KMS-11 (cell line): Measurements from ENCODE around the gene PCTP.

Experiments
- H2AFZ ChIP-seq: fragments of 200-600 bp; sonication (generic); 2 replicates; pipeline ENCODE4 v1.6.1; 2016; ENCODE audit warnings: antibody characterized with exemption, mixed run types, low read depth
- H3K27ac ChIP-seq: fragments of 200-600 bp; sonication (generic); 2 replicates; pipeline ENCODE4 v1.6.1; 2016; ENCODE audit warnings: mild to moderate bottlenecking, mixed run types
- H3K27me3 ChIP-seq: fragments of 200-600 bp; sonication (generic); 2 replicates; pipeline ENCODE4 v1.6.1; 2017; ENCODE audit warnings: mild to moderate bottlenecking, low read depth, mixed run types, moderate library complexity; ENCODE audit not compliant: insufficient read depth
- H3K36me3 ChIP-seq: fragments of 200-600 bp; sonication (generic); 2 replicates; pipeline ENCODE4 v1.6.1; 2017; ENCODE audit warnings: mild to moderate bottlenecking, mixed run types; ENCODE audit not compliant: insufficient read depth
- H3K4me1 ChIP-seq: fragments of 200-600 bp; sonication (generic); 2 replicates; pipeline ENCODE4 v1.6.1; 2016; ENCODE audit warnings: mild to moderate bottlenecking, low read depth, mixed run types; ENCODE audit not compliant: poor library complexity, severe bottlenecking
- H3K4me2 ChIP-seq: fragments of 200-600 bp; sonication (generic); 2 replicates; pipeline ENCODE4 v1.7.0; 2016; ENCODE audit warnings: mild to moderate bottlenecking, mixed run types
- H3K4me3 ChIP-seq: fragments of 200-600 bp; sonication (generic); IDR thresholded peaks from 2 replicates; pipeline ENCODE4 v1.6.1; 2017; ENCODE audit warnings: low read depth, low read length, mixed read lengths; ENCODE audit not compliant: insufficient read depth
- H3K79me2 ChIP-seq: fragments of 200-600 bp; sonication (generic); 2 replicates; pipeline ENCODE4 v1.6.1; 2016; ENCODE audit warnings: low read depth, mixed run types; ENCODE audit not compliant: insufficient read depth
- H3K9ac ChIP-seq: fragments of 200-600 bp; sonication (generic); 2 replicates; pipeline ENCODE4 v1.6.1; 2016; ENCODE audit warnings: mild to moderate bottlenecking, mixed run types
- H4K20me1 ChIP-seq: fragments of 200-600 bp; sonication (generic); 2 replicates; pipeline ENCODE4 v1.6.1; 2016; ENCODE audit warnings: mild to moderate bottlenecking, mixed run types; ENCODE audit not compliant: insufficient read depth
- CTCF ChIP-seq: fragments of 200-600 bp; sonication (generic); conservative IDR thresholded peaks from 2 replicates; pipeline ENCODE4 v1.6.1; 2017; ENCODE audit warnings: low read depth, mild to moderate bottlenecking, antibody characterized with exemption, low read length, moderate library complexity, mixed read lengths

PCTP gene

GRCh38 chr17:55816532-55817396 lies 65.9 kb downstream of the PCTP start:
- Histone ChIP-seq H3K4me1 (no peaks in the 10 kb centered on the region), H3K36me3 (no peaks in the 10 kb centered on the region), H4K20me1 (no peaks in the 10 kb centered on the region), H3K79me2 (no peaks in the 10 kb centered on the region), H3K27me3 (no peaks in the 10 kb centered on the region), H3K4me2 (no peak overlapping the region), H3K4me3 (no peak overlapping the region), H3K27ac (no peak overlapping the region), H2AFZ (no peak overlapping the region), H3K9ac (no peak overlapping the region)
- TF ChIP-seq CTCF: no peak

- TF ChIP-seq CTCF: no peak
- Histone ChIP-seq H3K4me3 (no peak overlapping the region), H3K27me3 (no peaks in the 10 kb centered on the region), H3K27ac (no peak overlapping the region), H3K79me2 (no peaks in the 10 kb centered on the region), H4K20me1 (no peaks in the 10 kb centered on the region), H3K9ac (no peak overlapping the region), H2AFZ (no peak overlapping the region), H3K36me3 (no peaks in the 10 kb centered on the region), H3K4me2 (no peak overlapping the region), H3K4me1 (no peaks in the 10 kb centered on the region)
Observed at GRCh38 chr17:55817397-55817709, 66.5 kb downstream of the PCTP start.

GRCh38 chr17:55818026-55818425 lies 67.2 kb downstream of the PCTP start:
- Histone ChIP-seq H3K79me2 (no peaks in the 10 kb centered on the region), H4K20me1 (no peaks in the 10 kb centered on the region), H3K9ac (no peak overlapping the region), H3K27ac (no peak overlapping the region), H3K27me3 (no peaks in the 10 kb centered on the region), H2AFZ (no peak overlapping the region), H3K4me2 (no peak overlapping the region), H3K4me1 (no peaks in the 10 kb centered on the region), H3K4me3 (no peak overlapping the region), H3K36me3 (no peaks in the 10 kb centered on the region)
- no peak for TF ChIP-seq CTCF

- Histone ChIP-seq H3K27ac (no peak overlapping the region), H2AFZ (no peak overlapping the region), H3K9ac (no peak overlapping the region), H3K36me3 (no peaks in the 10 kb centered on the region), H3K4me1 (no peaks in the 10 kb centered on the region), H3K27me3 (no peaks in the 10 kb centered on the region), H3K79me2 (no peaks in the 10 kb centered on the region), H4K20me1 (no peaks in the 10 kb centered on the region), H3K4me3 (no peak overlapping the region), H3K4me2 (no peak overlapping the region)
- no peak for TF ChIP-seq CTCF
Observed at GRCh38 chr17:55818451-55819375, 67.9 kb downstream of the PCTP start.
